Effector CD8-positive, alpha-beta T cell (primary cell): ENCODE measurements around the gene THAP11.
"Not testable (repeated sequence)": the region's sequence is repeated elsewhere in the genome, so short reads cannot be mapped to it uniquely, and the experiment has no call there.

ENCODE experiments used
- DNase-seq: peaks from one replicate; lab custom pipeline; 2025; lab: John Stamatoyannopoulos, UW

The THAP11 gene

GRCh38 chr16:67837190-67837589, 4.9 kb upstream of the THAP11 start:
- not testable (repeated sequence) for DNase-seq

- DNase-seq, result no peak
Observed at GRCh38 chr16:67837811-67838210, 4.3 kb upstream of the THAP11 start.

- DNase-seq, result no peak
Observed at GRCh38 chr16:67841198-67841815, 813 bp upstream of the THAP11 start.

- DNase-seq, result peak; percentile 48
Observed at GRCh38 chr16:67842509-67843342, 606 bp downstream of the THAP11 start.

GRCh38 chr16:67843343-67843765, 1.2 kb downstream of the THAP11 start:
- no peak for DNase-seq

GRCh38 chr16:67844497-67844896, 2.4 kb downstream of the THAP11 start:
- DNase-seq, result no peak

GRCh38 chr16:67845291-67846062, 3.4 kb downstream of the THAP11 start:
- DNase-seq, result no peak

GRCh38 chr16:67846063-67846319, 3.9 kb downstream of the THAP11 start:
- DNase-seq, result no peak

- peak; percentile 90 for DNase-seq
Observed at GRCh38 chr16:67846320-67847063, 4.4 kb downstream of the THAP11 start, which contains the start of gene NUTF2. Gene NUTF2, plus strand, starts transcription at chr16:67846933. Its CDS starts 18,198 bp downstream, at chr16:67865131.

- peak; percentile 66 for DNase-seq
Observed at GRCh38 chr16:67847064-67847861, 5.1 kb downstream of the THAP11 start, which contains the start of gene CENPT. Gene CENPT, minus strand, starts transcription at chr16:67847693. Its CDS starts 13,834 bp downstream, at chr16:67833859.

- no peak for DNase-seq
Observed at GRCh38 chr16:67848118-67848517, 6.0 kb downstream of the THAP11 start.

GRCh38 chr16:67853670-67854069, 11.6 kb downstream of the THAP11 start:
- DNase-seq, result no peak

- DNase-seq, result no peak
Observed at GRCh38 chr16:67855789-67856188, 13.7 kb downstream of the THAP11 start.

- no peak for DNase-seq
Observed at GRCh38 chr16:67856927-67857546, 14.9 kb downstream of the THAP11 start.

- no peak for DNase-seq
Observed at GRCh38 chr16:67857547-67858233, 15.6 kb downstream of the THAP11 start.

GRCh38 chr16:67858500-67858899, 16.4 kb downstream of the THAP11 start:
- no peak for DNase-seq

GRCh38 chr16:67860589-67861398, 18.7 kb downstream of the THAP11 start:
- no peak for DNase-seq

GRCh38 chr16:67861877-67862276, 19.8 kb downstream of the THAP11 start:
- DNase-seq, result no peak
